MCF 10A (cell line): ENCODE results near the gene CSNK2A1. TPM values are rescaled to one million over a fixed set of nuclear protein-coding genes. Genes with fewer than 3 reads are reported as not detected.

Experiments used
- BruUV-seq: library from RNA; stranded (reverse); fragments of 400-500 nt; replicated peaks from 2 replicates; lab custom pipeline; 2021; lab: Mats Ljungman, UMichigan
- CTCF ChIA-PET: fragments of 300-600 bp; sonication (Branson Sonifier 250); formaldehyde crosslinking; extraction: SDS; loops from one replicate; lab custom pipeline; 2021; ENCODE audit warnings: antibody characterized with exemption, inconsistent platforms; lab: Yijun Ruan, JAX
- POLR2A ChIA-PET: fragments of 300-600, 350-650 bp; sonication (Branson Sonifier 250); formaldehyde crosslinking; extraction: SDS; loops from one replicate; lab custom pipeline; 2020; ENCODE audit warnings: antibody characterized with exemption, inconsistent platforms; lab: Yijun Ruan, JAX
- DNase-seq: peaks from one replicate; pipeline ENCODE4 v3.0.0-alpha.2; 2018; ENCODE audit not compliant: unreplicated experiment
- H3K27ac Mint-ChIP-seq: one replicate; pipeline ENCODE4 v1.8.0; 2022; ENCODE audit warnings: mild to moderate bottlenecking, low read depth, mixed read lengths; ENCODE audit not compliant: unreplicated experiment
- H3K27me3 Mint-ChIP-seq: one replicate; pipeline ENCODE4 v1.8.0; 2022; ENCODE audit warnings: mixed read lengths; ENCODE audit not compliant: insufficient read depth, unreplicated experiment
- H3K36me3 Mint-ChIP-seq: one replicate; pipeline ENCODE4 v1.8.0; 2022; ENCODE audit warnings: mild to moderate bottlenecking, moderate library complexity, mixed read lengths; ENCODE audit not compliant: insufficient read depth, unreplicated experiment
- H3K4me1 Mint-ChIP-seq: one replicate; pipeline ENCODE4 v1.8.0; 2022; ENCODE audit warnings: mixed read lengths; ENCODE audit not compliant: insufficient read depth, unreplicated experiment
- H3K4me3 Mint-ChIP-seq: one replicate; pipeline ENCODE4 v1.8.0; 2022; ENCODE audit warnings: mild to moderate bottlenecking, moderate library complexity, mixed read lengths; ENCODE audit not compliant: unreplicated experiment
- H3K9me3 Mint-ChIP-seq: one replicate; pipeline ENCODE4 v1.8.0; 2022; ENCODE audit warnings: mixed read lengths; ENCODE audit not compliant: unreplicated experiment
- intact Hi-C: fragments of 100-400 bp; cut with micrococcal nuclease; formaldehyde crosslinking; loops from 2 replicates; pipeline ENCODE4 v1.14.1; 2022
- total RNA-seq: library from RNA; stranded (reverse); gene quantifications from 2 replicates; pipeline ENCODE4 v1.2.3, GENCODE V29; 2022
- TF ChIP-seq, protein P1 (sequence below): fragments of 200-600 bp; IDR thresholded peaks from one replicate; pipeline ENCODE4 v1.8.0; 2022; ENCODE audit warnings: antibody characterized with exemption, mild to moderate bottlenecking; ENCODE audit not compliant: unreplicated experiment

CSNK2A1 gene
- total RNA-seq, 1 experiment from 2014 or later = 271 TPM

DNA sequence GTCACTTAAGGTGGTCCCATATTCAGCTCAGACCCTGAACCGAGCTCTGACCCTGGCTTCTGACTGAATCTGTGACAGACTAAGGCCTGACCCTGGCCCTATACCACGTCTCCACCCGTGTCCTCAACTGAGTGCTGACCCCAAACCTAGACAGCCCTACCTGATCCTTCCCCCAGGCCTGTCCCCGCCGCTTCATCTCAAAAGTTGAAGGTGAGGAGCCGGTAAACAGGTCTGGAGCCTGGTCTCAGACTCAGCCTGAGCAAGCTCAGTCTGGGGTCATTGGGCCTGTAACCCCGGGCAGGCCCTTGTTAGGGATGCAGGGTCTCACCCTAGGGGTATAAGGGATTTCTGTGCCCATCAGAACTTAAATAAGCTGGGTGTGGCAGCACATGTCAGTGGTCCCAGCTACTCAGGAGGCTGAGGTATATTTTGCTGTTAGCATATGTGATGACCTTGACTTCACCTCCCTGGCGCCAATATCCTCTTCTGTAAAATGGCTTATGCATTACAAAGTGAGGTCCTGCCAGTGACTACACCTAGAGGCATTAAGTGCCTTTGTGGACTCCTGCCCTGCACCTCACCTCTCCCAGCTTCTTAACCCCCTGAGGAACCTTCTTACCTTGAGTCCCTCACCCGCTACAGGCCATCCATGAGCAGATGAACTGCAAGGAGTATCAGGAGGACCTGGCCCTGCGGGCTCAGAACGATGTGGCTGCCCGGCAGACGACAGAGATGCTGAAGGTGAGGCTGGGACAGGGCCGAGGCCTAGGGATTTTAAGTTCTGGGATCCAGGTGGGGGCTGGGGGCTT is 115.5 kb downstream of the CSNK2A1 start:
- H3K4me3 Mint-ChIP-seq = no peak overlapping the region
- H3K27ac Mint-ChIP-seq = no peak overlapping the region
- no TSS peak for BruUV-seq
- peaks cover 68% of the 10 kb centered on the region for H3K36me3 Mint-ChIP-seq
- POLR2A ChIA-PET = interaction anchor here (0.8 to 1.2 kb wide), 5 partner anchors 17 to 80 kb away, joined by 3 to 6 read pairs (median 3); no protein-coding TSS in a partner anchor
- intact Hi-C loops = no loop called here
- H3K27me3 Mint-ChIP-seq = no peaks in the 10 kb centered on the region
- no peaks in the 10 kb centered on the region for H3K4me1 Mint-ChIP-seq
- CTCF ChIA-PET = interaction anchor here (1.0 to 10.0 kb wide), 5 partner anchors 21 to 328 kb away, joined by 4 to 118 read pairs (median 5); no protein-coding TSS in a partner anchor
- no peak for DNase-seq
- TF ChIP-seq, protein P1, sequence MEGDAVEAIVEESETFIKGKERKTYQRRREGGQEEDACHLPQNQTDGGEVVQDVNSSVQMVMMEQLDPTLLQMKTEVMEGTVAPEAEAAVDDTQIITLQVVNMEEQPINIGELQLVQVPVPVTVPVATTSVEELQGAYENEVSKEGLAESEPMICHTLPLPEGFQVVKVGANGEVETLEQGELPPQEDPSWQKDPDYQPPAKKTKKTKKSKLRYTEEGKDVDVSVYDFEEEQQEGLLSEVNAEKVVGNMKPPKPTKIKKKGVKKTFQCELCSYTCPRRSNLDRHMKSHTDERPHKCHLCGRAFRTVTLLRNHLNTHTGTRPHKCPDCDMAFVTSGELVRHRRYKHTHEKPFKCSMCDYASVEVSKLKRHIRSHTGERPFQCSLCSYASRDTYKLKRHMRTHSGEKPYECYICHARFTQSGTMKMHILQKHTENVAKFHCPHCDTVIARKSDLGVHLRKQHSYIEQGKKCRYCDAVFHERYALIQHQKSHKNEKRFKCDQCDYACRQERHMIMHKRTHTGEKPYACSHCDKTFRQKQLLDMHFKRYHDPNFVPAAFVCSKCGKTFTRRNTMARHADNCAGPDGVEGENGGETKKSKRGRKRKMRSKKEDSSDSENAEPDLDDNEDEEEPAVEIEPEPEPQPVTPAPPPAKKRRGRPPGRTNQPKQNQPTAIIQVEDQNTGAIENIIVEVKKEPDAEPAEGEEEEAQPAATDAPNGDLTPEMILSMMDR = no peak
- no peaks in the 10 kb centered on the region for H3K9me3 Mint-ChIP-seq

- ChIA-PET POLR2A (interaction anchor here (0.7 to 1.2 kb wide), 5 partner anchors 18 to 80 kb away, joined by 3 to 6 read pairs (median 3); no protein-coding TSS in a partner anchor), CTCF (interaction anchor here (1.0 to 10.0 kb wide), 6 partner anchors 20 to 329 kb away, joined by 4 to 118 read pairs (median 5); no protein-coding TSS in a partner anchor)
- no peak overlapping the region for H3K27ac Mint-ChIP-seq
- TF ChIP-seq, protein P1 = no peak
- H3K27me3 Mint-ChIP-seq = no peaks in the 10 kb centered on the region
- peaks cover 69% of the 10 kb centered on the region for H3K36me3 Mint-ChIP-seq
- H3K4me1 Mint-ChIP-seq = no peaks in the 10 kb centered on the region
- no peaks in the 10 kb centered on the region for H3K9me3 Mint-ChIP-seq
- H3K4me3 Mint-ChIP-seq = no peak overlapping the region
- DNase-seq = no peak
- intact Hi-C loops = no loop called here
- BruUV-seq = no TSS peak
These were observed 116.2 kb downstream of the CSNK2A1 start for GRCh38 chr20:427401-427800.

DNA sequence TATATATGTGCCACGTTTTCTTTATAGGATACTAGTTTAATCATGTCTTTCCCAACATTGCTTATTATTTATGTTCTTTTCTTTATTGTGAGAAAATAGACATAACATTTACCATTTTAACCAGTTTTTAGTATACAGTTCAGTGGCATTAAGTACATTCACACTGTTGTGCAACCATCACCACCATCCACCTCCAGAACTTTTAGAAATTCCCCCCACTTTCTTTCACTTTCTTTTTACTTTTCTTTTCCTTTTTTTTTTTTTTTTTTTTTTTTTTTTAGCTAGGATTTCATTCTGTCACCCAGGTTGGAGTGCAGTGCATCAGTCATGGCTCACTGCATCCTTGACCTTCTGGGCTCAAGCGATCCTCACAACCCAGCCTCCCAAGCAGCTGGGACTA is 117.0 kb downstream of the CSNK2A1 start:
- Mint-ChIP-seq H3K27me3 (no peaks in the 10 kb centered on the region), H3K27ac (no peak overlapping the region), H3K4me1 (peaks cover under 1% of the 10 kb centered on the region), H3K9me3 (no peaks in the 10 kb centered on the region), H3K4me3 (no peak overlapping the region), H3K36me3 (peaks cover 72% of the 10 kb centered on the region)
- BruUV-seq = no TSS peak
- DNase-seq = no peak
- intact Hi-C loops = no loop called here
- ChIA-PET POLR2A (interaction anchor here (1.2 kb wide), 1 partner anchor 79 kb away, joined by 3 read pairs; no protein-coding TSS in a partner anchor), CTCF (interaction anchor here (0.7 to 10.0 kb wide), 4 partner anchors 19 to 82 kb away, joined by 3 to 118 read pairs (median 4); no protein-coding TSS in a partner anchor)
- TF ChIP-seq, protein P1 = no peak

Other genes starting within 250 kb of the CSNK2A1 start
- 11.7 and 12.1 TPM in 2 replicates for gene ZCCHC3, start 246.2 kb downstream of the CSNK2A1 start, total RNA-seq
- 17.2 and 17.6 TPM in 2 replicates for gene SOX12, start 218.2 kb downstream of the CSNK2A1 start, total RNA-seq
- 8.2 and 8.4 TPM in 2 replicates for gene NRSN2, start 196.7 kb downstream of the CSNK2A1 start, total RNA-seq
- 477 and 598 TPM in 2 replicates for gene TRIB3, start 163.0 kb downstream of the CSNK2A1 start, total RNA-seq
- 353 and 488 TPM in 2 replicates for gene RBCK1, start 135.5 kb downstream of the CSNK2A1 start, total RNA-seq
- gene TBC1D20, start 81.3 kb downstream of the CSNK2A1 start, total RNA-seq = 32.5 and 36.0 TPM in 2 replicates
- gene TCF15, start 66.5 kb upstream of the CSNK2A1 start, total RNA-seq = not detected in 2 replicates
- gene SRXN1, start 109.4 kb upstream of the CSNK2A1 start, total RNA-seq = 42.6 and 43.4 TPM in 2 replicates
- not detected in 2 replicates for gene SCRT2, start 132.0 kb upstream of the CSNK2A1 start, total RNA-seq
- 0.14 and 0.17 TPM in 2 replicates for gene SLC52A3, start 224.7 kb upstream of the CSNK2A1 start, total RNA-seq